Measurements from ENCODE around the gene TRIP6. TPM values are rescaled to one million over a fixed set of nuclear protein-coding genes. Genes with fewer than 3 reads are reported as not detected.

Gene TRIP6
- total RNA-seq, 1 experiment from 2014 or later, result 3.2 TPM

DNA sequence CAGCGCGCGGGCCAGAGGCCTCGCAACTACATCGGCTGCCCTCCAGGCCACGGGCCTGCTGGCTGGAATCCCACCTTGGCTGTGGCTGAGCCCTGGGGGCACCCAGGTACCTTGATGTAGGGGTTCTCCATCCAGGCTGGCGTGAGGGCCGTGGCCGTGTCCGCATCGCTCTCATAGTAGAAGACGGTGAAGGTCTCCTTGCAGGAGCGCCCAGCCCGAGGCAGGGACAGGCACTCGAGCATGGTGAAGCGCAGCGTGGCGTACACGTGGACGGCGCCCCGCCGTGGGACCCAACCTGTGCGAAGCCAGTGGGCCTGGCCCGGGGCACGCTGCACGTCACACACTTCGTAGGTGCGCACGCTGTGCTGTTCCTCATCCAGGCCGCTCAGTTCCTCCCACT, 43.7 kb upstream of the TRIP6 start:
- ChIA-PET CTCF (no interaction called here), POLR2A (no interaction called here)
- no peaks in the 10 kb centered on the region for H3K9me3 ChIP-seq (ENCODE audit: control insufficient read depth, insufficient read depth, low read depth, low read length)
- intact Hi-C loops (cut with micrococcal nuclease; ENCODE audit: unreplicated experiment), result no loop called here
- H3K27ac ChIP-seq (ENCODE audit: low read length), result no peak overlapping the region
- no peaks in the 10 kb centered on the region for H3K27me3 ChIP-seq (ENCODE audit: control insufficient read depth, insufficient read depth, low read length)
- H3K4me1 ChIP-seq (ENCODE audit: control insufficient read depth, insufficient read depth, low read length), result peaks cover 10% of the 10 kb centered on the region
- no TSS peak for BruUV-seq (replicated peaks)
- H3K4me3 ChIP-seq (ENCODE audit: low read depth in 2 of 2, low read length in 2 of 2), result no peak overlapping the region
- H3K36me3 ChIP-seq (ENCODE audit: control insufficient read depth, insufficient read depth, low read length), result 0 out of 2 replicates have a peak, but pooled peaks cover 5% of the 10 kb centered on the region
- in situ Hi-C loops (cut with HindIII; ENCODE audit: low pct_unique_long_range_greater_than_20kb, low sequenced_read_pairs), result no loop called here
- ATAC-seq, result no peak
- no peak for DNase-seq (ENCODE audit: low read depth, low spot score)
- TF ChIP-seq, protein P1, sequence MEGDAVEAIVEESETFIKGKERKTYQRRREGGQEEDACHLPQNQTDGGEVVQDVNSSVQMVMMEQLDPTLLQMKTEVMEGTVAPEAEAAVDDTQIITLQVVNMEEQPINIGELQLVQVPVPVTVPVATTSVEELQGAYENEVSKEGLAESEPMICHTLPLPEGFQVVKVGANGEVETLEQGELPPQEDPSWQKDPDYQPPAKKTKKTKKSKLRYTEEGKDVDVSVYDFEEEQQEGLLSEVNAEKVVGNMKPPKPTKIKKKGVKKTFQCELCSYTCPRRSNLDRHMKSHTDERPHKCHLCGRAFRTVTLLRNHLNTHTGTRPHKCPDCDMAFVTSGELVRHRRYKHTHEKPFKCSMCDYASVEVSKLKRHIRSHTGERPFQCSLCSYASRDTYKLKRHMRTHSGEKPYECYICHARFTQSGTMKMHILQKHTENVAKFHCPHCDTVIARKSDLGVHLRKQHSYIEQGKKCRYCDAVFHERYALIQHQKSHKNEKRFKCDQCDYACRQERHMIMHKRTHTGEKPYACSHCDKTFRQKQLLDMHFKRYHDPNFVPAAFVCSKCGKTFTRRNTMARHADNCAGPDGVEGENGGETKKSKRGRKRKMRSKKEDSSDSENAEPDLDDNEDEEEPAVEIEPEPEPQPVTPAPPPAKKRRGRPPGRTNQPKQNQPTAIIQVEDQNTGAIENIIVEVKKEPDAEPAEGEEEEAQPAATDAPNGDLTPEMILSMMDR (IDR thresholded peaks at IDR 0.05), result no peak
- TF ChIP-seq POLR2AphosphoS5 (IDR thresholded peaks at IDR 0.05; ENCODE audit: low read depth, low read length) (no peak), TCF7L2 (IDR thresholded peaks at IDR 0.05; ENCODE audit: low read depth, low read length) (no peak), SIN3A (IDR thresholded peaks at IDR 0.05; ENCODE audit: borderline replicate concordance, insufficient read depth, low read depth, low read length) (no peak)
- TF ChIP-seq, protein P2, sequence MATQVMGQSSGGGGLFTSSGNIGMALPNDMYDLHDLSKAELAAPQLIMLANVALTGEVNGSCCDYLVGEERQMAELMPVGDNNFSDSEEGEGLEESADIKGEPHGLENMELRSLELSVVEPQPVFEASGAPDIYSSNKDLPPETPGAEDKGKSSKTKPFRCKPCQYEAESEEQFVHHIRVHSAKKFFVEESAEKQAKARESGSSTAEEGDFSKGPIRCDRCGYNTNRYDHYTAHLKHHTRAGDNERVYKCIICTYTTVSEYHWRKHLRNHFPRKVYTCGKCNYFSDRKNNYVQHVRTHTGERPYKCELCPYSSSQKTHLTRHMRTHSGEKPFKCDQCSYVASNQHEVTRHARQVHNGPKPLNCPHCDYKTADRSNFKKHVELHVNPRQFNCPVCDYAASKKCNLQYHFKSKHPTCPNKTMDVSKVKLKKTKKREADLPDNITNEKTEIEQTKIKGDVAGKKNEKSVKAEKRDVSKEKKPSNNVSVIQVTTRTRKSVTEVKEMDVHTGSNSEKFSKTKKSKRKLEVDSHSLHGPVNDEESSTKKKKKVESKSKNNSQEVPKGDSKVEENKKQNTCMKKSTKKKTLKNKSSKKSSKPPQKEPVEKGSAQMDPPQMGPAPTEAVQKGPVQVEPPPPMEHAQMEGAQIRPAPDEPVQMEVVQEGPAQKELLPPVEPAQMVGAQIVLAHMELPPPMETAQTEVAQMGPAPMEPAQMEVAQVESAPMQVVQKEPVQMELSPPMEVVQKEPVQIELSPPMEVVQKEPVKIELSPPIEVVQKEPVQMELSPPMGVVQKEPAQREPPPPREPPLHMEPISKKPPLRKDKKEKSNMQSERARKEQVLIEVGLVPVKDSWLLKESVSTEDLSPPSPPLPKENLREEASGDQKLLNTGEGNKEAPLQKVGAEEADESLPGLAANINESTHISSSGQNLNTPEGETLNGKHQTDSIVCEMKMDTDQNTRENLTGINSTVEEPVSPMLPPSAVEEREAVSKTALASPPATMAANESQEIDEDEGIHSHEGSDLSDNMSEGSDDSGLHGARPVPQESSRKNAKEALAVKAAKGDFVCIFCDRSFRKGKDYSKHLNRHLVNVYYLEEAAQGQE (IDR thresholded peaks at IDR 0.05; ENCODE audit: insufficient read depth in 1 of 2, low read depth in 2 of 2, low read length in 1 of 2), result no peak

DNA sequence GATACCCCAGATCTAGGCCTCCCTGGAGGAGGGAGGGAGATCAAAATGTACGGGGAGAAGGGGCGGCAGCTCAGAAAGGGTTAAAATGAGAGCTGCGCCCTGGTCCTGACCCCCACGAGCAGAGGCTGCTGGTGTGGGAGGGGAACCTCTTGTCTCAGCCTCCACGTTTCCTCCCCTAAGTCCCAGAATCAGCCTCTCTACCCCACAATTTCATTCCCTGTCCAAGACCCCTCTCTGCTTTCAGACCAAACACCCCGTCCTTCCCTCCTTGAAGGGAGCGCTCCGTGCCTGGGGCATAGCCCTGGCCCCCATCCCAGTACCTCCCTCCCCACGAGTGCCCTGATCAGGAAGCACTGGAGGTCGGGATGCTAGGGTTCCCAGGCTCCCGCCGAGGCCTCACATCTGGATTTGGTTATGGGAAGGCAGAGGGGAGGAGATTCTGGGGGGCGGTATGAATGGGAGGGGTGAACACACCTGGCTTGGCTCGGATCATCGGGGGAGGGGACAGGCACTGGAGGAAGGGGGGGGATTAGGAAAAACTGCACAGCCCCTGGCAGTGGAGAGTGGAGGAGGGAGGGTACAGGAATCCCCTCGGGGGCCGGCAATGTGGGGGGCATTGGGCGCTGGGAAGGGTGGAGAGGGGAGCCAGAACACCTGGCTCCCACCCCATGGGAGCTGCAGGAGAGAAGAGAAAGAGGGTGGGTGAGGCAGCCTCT, 42.5 kb upstream of the TRIP6 start:
- intact Hi-C loops (cut with micrococcal nuclease; ENCODE audit: unreplicated experiment), result no loop called here
- Histone ChIP-seq H3K4me1 (ENCODE audit: control insufficient read depth, insufficient read depth, low read length) (peaks cover 17% of the 10 kb centered on the region), H3K27me3 (ENCODE audit: control insufficient read depth, insufficient read depth, low read length) (no peaks in the 10 kb centered on the region), H3K27ac (ENCODE audit: low read length) (peak overlapping the region; percentile 96), H3K9me3 (ENCODE audit: control insufficient read depth, insufficient read depth, low read depth, low read length) (no peaks in the 10 kb centered on the region), H3K36me3 (ENCODE audit: control insufficient read depth, insufficient read depth, low read length) (0 out of 2 replicates have a peak, but pooled peaks cover 5% of the 10 kb centered on the region), H3K4me3 (ENCODE audit: low read depth in 2 of 2, low read length in 2 of 2) (peak overlapping the region; percentile 55 to 99)
- TF ChIP-seq, protein P2 (IDR thresholded peaks at IDR 0.05; ENCODE audit: insufficient read depth in 1 of 2, low read depth in 2 of 2, low read length in 1 of 2), result no peak
- TF ChIP-seq, protein P1 (IDR thresholded peaks at IDR 0.05), result no peak
- no peak for TF ChIP-seq SIN3A (IDR thresholded peaks at IDR 0.05; ENCODE audit: borderline replicate concordance, insufficient read depth, low read depth, low read length)
- TF ChIP-seq POLR2AphosphoS5 (IDR thresholded peaks at IDR 0.05; ENCODE audit: low read depth, low read length), result no peak
- no peak for TF ChIP-seq TCF7L2 (IDR thresholded peaks at IDR 0.05; ENCODE audit: low read depth, low read length)
- POLR2A ChIA-PET, result no interaction called here
- no peak for DNase-seq (ENCODE audit: low read depth, low spot score)
- CTCF ChIA-PET, result no interaction called here
- no peak for ATAC-seq
- in situ Hi-C loops (cut with HindIII; ENCODE audit: low pct_unique_long_range_greater_than_20kb, low sequenced_read_pairs), result loop anchor here (25.0 kb wide), 1 partner anchor 112 kb away; the partner anchor contains the start of genes EPO and POP7
- BruUV-seq (replicated peaks), result no TSS peak

All from Panc1 (cell line).